Esophagus squamous epithelium (tissue), 5 donors: ENCODE data around the gene TOP2B. TPM values are rescaled to one million over a fixed set of nuclear protein-coding genes. Genes with fewer than 3 reads are reported as not detected.

ENCODE experiments used
- DNase-seq: peaks from one replicate; lab custom pipeline; 2025; lab: John Stamatoyannopoulos, UW
- H3K27ac ChIP-seq, 4 donors: fragments of 200-600 bp; sonication (generic); one replicate each; pipeline ENCODE4 v1.5.1; 2016 to 2019; ENCODE audit warnings: mild to moderate bottlenecking in 1 of 4
- H3K27me3 ChIP-seq, 4 donors: fragments of 200-600 bp; sonication (generic); 1 replicate in 3 of 4; 2 replicates in 1 of 4; pipeline versions ENCODE4 v1.5.1 to v1.6.0; 2017 to 2021; ENCODE audit warnings: antibody characterized with exemption in 1 of 4
- H3K36me3 ChIP-seq, 3 donors: fragments of 200-600 bp; sonication (generic); one replicate each; pipeline ENCODE4 v1.5.1; 2016 to 2019
- H3K4me1 ChIP-seq, 3 donors: fragments of 200-600 bp; sonication (generic); one replicate each; pipeline ENCODE4 v1.5.1; 2017 to 2019
- H3K4me3 ChIP-seq, 4 donors: fragments of 200-600 bp; sonication (generic); 1 replicate in 3 of 4; 2 replicates in 1 of 4; pipeline ENCODE4 v1.5.1; 2016 to 2019; ENCODE audit warnings: mild to moderate bottlenecking in 2 of 4, moderate library complexity in 1 of 4
- H3K9me3 ChIP-seq, 3 donors: fragments of 200-600 bp; sonication (generic); one replicate each; pipeline ENCODE4 v1.5.1; 2016 to 2019
- POLR2A ChIP-seq, 4 donors: fragments of 450-650 bp; IDR thresholded peaks; one replicate each; pipeline ENCODE4 v1.6.1; 2017; ENCODE audit warnings: antibody characterized with exemption in 4 of 4, mild to moderate bottlenecking in 4 of 4, moderate library complexity in 3 of 4
- WGBS, 2 donors: methylation state at CpG; one replicate each; pipeline ENCODE4 v1.1.5; 2018; 5-methylcytosine and 5-hydroxymethylcytosine counted together
- intact Hi-C: fragments of 100-400 bp; cut with DNase I; formaldehyde crosslinking; loops from one replicate; pipeline ENCODE4 v1.15.0; 2022
- total RNA-seq, 4 donors: library from RNA; depleted of rRNA; stranded (reverse); fragments of >200 nt; gene quantifications; one replicate each; pipeline ENCODE4 v1.1.0, GENCODE V29; 2016
- TF ChIP-seq, protein P1 (sequence below), 6 experiments: fragments of 450-650 bp in 4 of 6; fragments of 200-600 bp in 2 of 6; sonication (generic) in 2 of 6; IDR thresholded peaks; one replicate each; pipeline ENCODE4 v1.5.1; 2016 to 2019; ENCODE audit warnings: antibody characterized with exemption in 6 of 6, mild to moderate bottlenecking in 4 of 6, moderate library complexity in 4 of 6
- donor health status: DM: yes; HTN: yes; CAD: no.

TOP2B gene
- total RNA-seq, 4 donors from 2014 or later = 47.6 to 89.8 (median 67.4) TPM

DNA sequence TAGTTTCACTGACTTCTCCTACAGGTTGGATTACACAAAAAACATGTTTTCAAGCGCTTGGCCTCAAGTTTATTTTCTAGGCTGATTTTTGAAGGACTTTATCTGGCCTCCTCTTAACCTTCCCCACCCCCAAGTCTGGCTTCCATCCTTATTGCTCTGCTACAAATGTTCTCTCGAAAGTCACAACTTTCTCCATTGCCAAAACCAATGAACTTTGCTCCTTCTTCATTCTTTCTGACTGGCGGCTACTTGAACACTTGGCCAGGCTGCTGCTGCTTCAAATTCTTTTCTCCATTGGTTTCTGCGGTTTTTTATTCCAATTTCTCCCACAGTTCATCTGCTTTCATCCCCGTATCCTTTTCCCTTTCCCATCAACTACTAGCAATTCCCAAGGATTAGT, 106.6 kb downstream of the TOP2B start:
- WGBS, 2 donors = 75 to 76% methylated on average over 5 of the region's 5 CpGs

DNA sequence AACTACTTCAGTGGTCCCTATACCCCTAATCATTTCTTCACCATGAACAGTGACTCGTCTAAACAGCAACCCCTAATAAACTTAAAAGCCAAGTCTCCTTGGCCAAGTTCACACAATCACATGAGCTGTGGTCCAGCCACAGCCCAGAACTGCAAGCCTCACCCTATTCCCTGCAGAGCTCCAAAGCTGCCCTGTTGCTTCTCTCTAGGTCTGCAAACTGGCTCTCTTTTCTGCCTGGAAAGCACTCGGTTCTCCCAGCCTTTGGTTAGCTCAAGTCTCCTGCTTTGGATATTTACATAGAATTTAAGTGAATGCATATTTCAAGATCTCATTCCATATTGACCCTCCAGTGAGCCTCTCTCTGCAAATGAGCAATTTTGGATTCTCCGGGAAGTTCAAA, 107.0 kb downstream of the TOP2B start:
- Histone ChIP-seq H3K4me1 (peaks cover 0 to 34% (median 19%) of the 10 kb centered on the region in 3 donors), H3K36me3 (no peaks in the 10 kb centered on the region), H3K9me3 (no peaks in the 10 kb centered on the region), H3K4me3 (no peak overlapping the region), H3K27me3 (no peaks in the 10 kb centered on the region), H3K27ac (peak overlapping the region in 2 of 4 donors; percentile 21 to 44)
- intact Hi-C loops = no loop called here
- 75 to 86% methylated on average over 3 of the region's 3 CpGs for WGBS, 2 donors
- DNase-seq = no peak
- TF ChIP-seq, protein P1, sequence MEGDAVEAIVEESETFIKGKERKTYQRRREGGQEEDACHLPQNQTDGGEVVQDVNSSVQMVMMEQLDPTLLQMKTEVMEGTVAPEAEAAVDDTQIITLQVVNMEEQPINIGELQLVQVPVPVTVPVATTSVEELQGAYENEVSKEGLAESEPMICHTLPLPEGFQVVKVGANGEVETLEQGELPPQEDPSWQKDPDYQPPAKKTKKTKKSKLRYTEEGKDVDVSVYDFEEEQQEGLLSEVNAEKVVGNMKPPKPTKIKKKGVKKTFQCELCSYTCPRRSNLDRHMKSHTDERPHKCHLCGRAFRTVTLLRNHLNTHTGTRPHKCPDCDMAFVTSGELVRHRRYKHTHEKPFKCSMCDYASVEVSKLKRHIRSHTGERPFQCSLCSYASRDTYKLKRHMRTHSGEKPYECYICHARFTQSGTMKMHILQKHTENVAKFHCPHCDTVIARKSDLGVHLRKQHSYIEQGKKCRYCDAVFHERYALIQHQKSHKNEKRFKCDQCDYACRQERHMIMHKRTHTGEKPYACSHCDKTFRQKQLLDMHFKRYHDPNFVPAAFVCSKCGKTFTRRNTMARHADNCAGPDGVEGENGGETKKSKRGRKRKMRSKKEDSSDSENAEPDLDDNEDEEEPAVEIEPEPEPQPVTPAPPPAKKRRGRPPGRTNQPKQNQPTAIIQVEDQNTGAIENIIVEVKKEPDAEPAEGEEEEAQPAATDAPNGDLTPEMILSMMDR (IDR thresholded peaks at IDR 0.05) = no peak
- no peak for TF ChIP-seq POLR2A (IDR thresholded peaks at IDR 0.05)

More for the DNA sequence above, 106.6 kb downstream of the TOP2B start:
- peaks cover 0 to 34% (median 19%) of the 10 kb centered on the region in 3 donors for H3K4me1 ChIP-seq
- no peaks in the 10 kb centered on the region for H3K36me3 ChIP-seq
- peak overlapping the region in 2 of 4 donors; percentile 21 to 44 for H3K27ac ChIP-seq
- H3K9me3 ChIP-seq = no peaks in the 10 kb centered on the region
- H3K4me3 ChIP-seq = no peak overlapping the region
- intact Hi-C loops = no loop called here
- H3K27me3 ChIP-seq = no peaks in the 10 kb centered on the region
- no peak for TF ChIP-seq POLR2A (IDR thresholded peaks at IDR 0.05)
- TF ChIP-seq, protein P1 (IDR thresholded peaks at IDR 0.05) = no peak
- no peak for DNase-seq

DNA sequence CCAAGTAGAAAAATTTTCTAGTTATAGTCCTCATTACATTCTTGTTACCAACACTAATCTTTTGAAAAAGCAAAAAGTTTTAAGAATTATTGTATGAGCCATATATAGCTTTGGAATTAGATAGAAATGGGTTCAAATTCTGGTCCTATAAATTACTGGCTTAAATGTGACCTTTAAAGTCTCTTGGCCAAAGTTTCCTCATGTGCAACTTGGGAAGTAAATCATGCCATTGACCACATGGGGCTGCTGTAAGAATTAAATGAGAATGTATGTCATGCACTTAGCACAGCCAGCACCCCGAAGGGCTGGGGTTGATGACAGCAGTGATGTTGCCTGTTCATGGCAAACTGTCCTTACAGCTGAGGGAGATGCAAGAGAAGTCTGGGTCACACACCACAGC, 108.3 kb downstream of the TOP2B start:
- Histone ChIP-seq H3K4me1 (peaks cover 0 to 34% (median 19%) of the 10 kb centered on the region in 3 donors), H3K4me3 (no peak overlapping the region), H3K27me3 (no peaks in the 10 kb centered on the region), H3K9me3 (no peaks in the 10 kb centered on the region), H3K36me3 (no peaks in the 10 kb centered on the region), H3K27ac (peak overlapping the region in 1 of 4 donors; percentile 36)
- intact Hi-C loops = no loop called here
- WGBS, 2 donors = 58 to 64% methylated on average over 1 of the region's 1 CpG
- no peak for DNase-seq
- no peak for TF ChIP-seq POLR2A (IDR thresholded peaks at IDR 0.05)

DNA sequence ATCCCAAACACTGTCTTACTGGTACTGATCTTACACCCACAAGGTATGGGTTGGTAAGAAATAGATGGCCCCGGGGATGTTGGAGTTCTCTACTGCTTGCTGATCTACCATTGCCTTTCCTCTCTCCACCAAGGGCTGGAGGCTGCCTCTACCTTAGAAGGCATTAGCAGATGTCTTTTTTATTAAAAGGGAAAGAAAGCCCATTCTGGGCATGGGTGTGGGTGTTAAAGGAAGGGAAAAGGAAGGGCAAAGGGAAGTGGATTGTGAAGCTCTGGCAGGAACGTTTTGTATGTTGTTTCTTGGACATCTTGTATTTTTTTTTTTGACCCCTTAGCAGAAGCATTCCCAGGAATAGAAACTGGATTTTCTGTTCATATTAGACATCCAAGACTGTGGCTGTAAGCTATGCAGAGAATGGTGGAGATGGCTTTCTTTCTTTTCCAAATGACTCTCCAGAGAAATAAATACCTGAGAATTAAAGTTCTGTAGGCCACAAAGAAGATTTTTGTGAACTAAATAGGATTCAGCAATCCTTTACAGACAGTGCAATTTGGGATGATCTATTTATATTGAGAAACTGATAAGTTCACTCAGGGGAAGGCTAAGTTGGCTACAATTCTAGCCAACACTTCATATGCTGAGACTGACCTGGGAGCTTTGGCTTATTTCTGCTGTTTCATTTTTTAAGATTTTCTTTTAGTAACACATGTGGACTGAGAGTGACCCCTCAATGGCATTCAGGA, 108.8 kb downstream of the TOP2B start:
- peak overlapping the region in 3 of 4 donors; percentile 12 to 36 (median 26) for H3K27ac ChIP-seq
- no peak overlapping the region for H3K4me3 ChIP-seq
- intact Hi-C loops = no loop called here
- no peak for DNase-seq
- no peaks in the 10 kb centered on the region for H3K36me3 ChIP-seq
- peaks cover 0 to 34% (median 19%) of the 10 kb centered on the region in 3 donors for H3K4me1 ChIP-seq
- no peaks in the 10 kb centered on the region for H3K9me3 ChIP-seq
- TF ChIP-seq, protein P1 (IDR thresholded peaks at IDR 0.05) = no peak
- TF ChIP-seq POLR2A (IDR thresholded peaks at IDR 0.05) = no peak
- no peaks in the 10 kb centered on the region for H3K27me3 ChIP-seq
- 56 to 65% methylated on average over 2 of the region's 2 CpGs for WGBS, 2 donors

DNA sequence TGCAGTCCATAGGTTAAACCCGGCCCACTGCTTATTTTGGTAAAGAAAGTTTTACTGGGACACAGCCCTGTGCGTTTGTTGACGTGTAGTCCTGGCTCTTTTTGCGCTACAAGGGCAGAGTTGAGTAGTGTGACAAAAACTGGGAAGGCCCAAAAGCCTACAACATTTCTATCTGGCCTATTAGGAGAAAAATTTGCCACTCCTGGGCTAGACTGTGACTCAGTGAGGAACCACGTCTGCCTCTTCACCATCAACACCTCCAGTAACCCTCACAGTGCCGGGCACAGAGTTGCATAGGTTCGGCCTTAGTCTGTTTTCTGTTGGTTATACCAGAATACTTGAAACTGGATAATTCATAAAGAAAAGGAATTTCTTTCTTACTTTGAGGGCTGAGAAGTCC, 110.3 kb downstream of the TOP2B start:
- Histone ChIP-seq H3K4me1 (peaks cover 0 to 34% (median 19%) of the 10 kb centered on the region in 3 donors), H3K27me3 (no peaks in the 10 kb centered on the region), H3K27ac (no peak overlapping the region), H3K4me3 (no peak overlapping the region), H3K9me3 (no peaks in the 10 kb centered on the region), H3K36me3 (no peaks in the 10 kb centered on the region)
- WGBS, 2 donors = 86 to 87% methylated on average over 6 to 7 of the region's 7 CpGs
- intact Hi-C loops = no loop called here
- TF ChIP-seq, protein P1 (IDR thresholded peaks at IDR 0.05) = no peak
- TF ChIP-seq POLR2A (IDR thresholded peaks at IDR 0.05) = no peak
- DNase-seq = no peak
